OCI-LY1 (cell line): ENCODE measurements around the gene MTHFSD.

Source experiments
- H2AFZ ChIP-seq: fragments of 200-600 bp; sonication (generic), shearing (Covaris generic); 2 replicates; pipeline ENCODE4 v1.6.0; 2014; ENCODE audit warnings: antibody characterized with exemption, mild to moderate bottlenecking, low read length
- H3F3A ChIP-seq: fragments of 200-600 bp; sonication (generic), shearing (Covaris generic); 2 replicates; pipeline ENCODE4 v1.6.0; 2014; ENCODE audit warnings: mild to moderate bottlenecking, antibody characterized with exemption, low read length, moderate library complexity; ENCODE audit not compliant: insufficient read depth
- H3K27ac ChIP-seq: fragments of 200-600 bp; sonication (generic); 2 replicates; pipeline ENCODE4 v1.5.1; 2014; ENCODE audit warnings: low read length, mixed run types, mild to moderate bottlenecking, low read depth; ENCODE audit not compliant: poor library complexity, severe bottlenecking
- H3K27me3 ChIP-seq: fragments of 200-600 bp; sonication (generic); 2 replicates; pipeline ENCODE4 v1.6.0; 2014; ENCODE audit warnings: antibody characterized with exemption, mild to moderate bottlenecking, low read length, moderate library complexity; ENCODE audit not compliant: insufficient read depth
- H3K36me3 ChIP-seq: fragments of 200-600 bp; sonication (generic); 2 replicates; pipeline ENCODE4 v1.6.1; 2014; ENCODE audit warnings: mild to moderate bottlenecking, antibody characterized with exemption, low read length, moderate library complexity, mixed read lengths; ENCODE audit not compliant: insufficient read depth
- H3K4me1 ChIP-seq: fragments of 200-600 bp; sonication (generic); 2 replicates; pipeline ENCODE4 v1.5.1; 2014; ENCODE audit warnings: mild to moderate bottlenecking, low read length, moderate library complexity; ENCODE audit not compliant: insufficient read depth, severe bottlenecking
- H3K4me2 ChIP-seq: fragments of 200-600 bp; sonication (generic), shearing (Covaris generic); 2 replicates; pipeline ENCODE4 v1.6.1; 2014; ENCODE audit warnings: low read length
- H3K4me3 ChIP-seq: fragments of 200-600 bp; sonication (generic); 2 replicates; pipeline ENCODE4 v1.5.1; 2014; ENCODE audit warnings: low read length, low read depth, mild to moderate bottlenecking, mixed read lengths; ENCODE audit not compliant: poor library complexity, severe bottlenecking
- H3K79me2 ChIP-seq: fragments of 200-600 bp; shearing (Covaris generic); 2 replicates; pipeline ENCODE4 v1.6.1; 2016; ENCODE audit warnings: mixed run types, low read length, mixed read lengths; ENCODE audit not compliant: insufficient read depth
- H3K9ac ChIP-seq: fragments of 200-600 bp; sonication (generic), shearing (Covaris generic); 2 replicates; pipeline ENCODE4 v1.6.1; 2014; ENCODE audit warnings: mild to moderate bottlenecking, low read length, mixed read lengths
- H3K9me2 ChIP-seq: fragments of 200-600 bp; sonication (generic), shearing (Covaris generic); 2 replicates; pipeline ENCODE4 v1.6.1; 2014; ENCODE audit warnings: low read depth, mild to moderate bottlenecking, low read length, mixed read lengths
- H3K9me3 ChIP-seq: fragments of 200-600 bp; shearing (Covaris generic); 2 replicates; pipeline ENCODE4 v1.6.1; 2014; ENCODE audit warnings: low read length, mixed read lengths
- H4K20me1 ChIP-seq: fragments of 200-600 bp; sonication (generic), shearing (Covaris generic); 2 replicates; pipeline ENCODE4 v1.6.0; 2016; ENCODE audit warnings: mild to moderate bottlenecking, low read length; ENCODE audit not compliant: insufficient read depth
- EZH2 ChIP-seq: fragments of 200-600 bp; sonication (generic), shearing (Covaris generic); IDR thresholded peaks from 2 replicates; pipeline ENCODE4 v1.8.0; 2017; ENCODE audit warnings: borderline replicate concordance, mixed run types, mild to moderate bottlenecking, antibody characterized with exemption, low read length, moderate library complexity, mixed read lengths
- TF ChIP-seq, protein P1 (sequence below): fragments of 200-600 bp; sonication (generic), shearing (Covaris generic); IDR thresholded peaks from 2 replicates; pipeline ENCODE4 v1.5.1; 2017; ENCODE audit warnings: mild to moderate bottlenecking, antibody characterized with exemption, low read length, moderate library complexity, mixed read lengths

MTHFSD gene

DNA sequence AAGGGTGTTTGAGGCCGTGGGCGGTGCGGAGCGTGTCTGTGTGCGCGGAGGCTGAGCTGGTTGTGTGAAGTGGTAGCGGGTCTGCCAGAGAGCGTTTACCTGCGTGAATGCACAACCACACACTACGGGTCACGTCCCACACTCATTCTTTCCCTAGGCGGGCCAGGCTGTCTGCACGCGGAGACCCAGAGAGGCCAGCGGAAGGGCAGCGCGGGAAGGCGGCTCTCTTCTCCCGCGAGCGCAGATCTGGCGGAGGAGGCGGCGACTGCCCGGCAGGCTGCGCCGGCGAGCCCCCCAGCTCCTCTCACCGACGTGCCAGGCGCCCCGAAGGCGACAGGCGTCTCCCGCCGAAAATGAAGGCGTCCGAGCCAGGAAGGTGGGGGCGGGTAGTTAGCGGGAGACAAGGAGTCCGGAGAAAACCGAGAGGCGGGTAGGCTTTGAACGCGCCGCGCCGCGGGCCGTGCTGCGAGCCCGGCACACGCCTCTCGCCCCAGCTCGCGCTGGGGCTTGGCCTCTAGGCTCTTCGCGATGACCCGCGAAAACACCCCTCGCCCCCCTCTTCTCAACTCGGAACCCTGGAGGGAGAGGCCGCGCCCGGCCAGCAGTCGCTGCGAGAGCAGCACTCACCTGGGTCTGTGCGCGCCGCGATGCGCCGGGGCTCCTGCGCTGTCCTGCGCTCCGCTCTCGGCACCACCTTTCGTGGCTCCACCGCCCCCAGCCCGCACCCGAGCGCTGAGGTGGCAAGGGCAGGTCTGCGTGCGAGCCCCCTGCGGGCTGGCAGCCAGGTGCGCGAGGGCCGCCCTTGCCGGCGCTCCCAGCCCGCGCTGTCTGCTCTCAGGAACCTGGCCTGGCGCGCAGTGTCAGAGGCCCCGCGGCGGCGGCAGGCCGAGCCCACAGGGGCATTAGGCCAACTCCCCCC, 46.7 kb downstream of the MTHFSD start:
- Histone ChIP-seq H3K9ac (no peak overlapping the region), H3K27me3 (no peaks in the 10 kb centered on the region), H3K4me1 (no peaks in the 10 kb centered on the region), H3K4me3 (no peak overlapping the region), H3K9me2 (no peaks in the 10 kb centered on the region), H4K20me1 (no peaks in the 10 kb centered on the region), H2AFZ (no peak overlapping the region), H3K27ac (no peak overlapping the region), H3K4me2 (no peak overlapping the region), H3K9me3 (no peaks in the 10 kb centered on the region), H3K79me2 (no peaks in the 10 kb centered on the region), H3K36me3 (no peaks in the 10 kb centered on the region), H3F3A (no peaks in the 10 kb centered on the region)
- TF ChIP-seq EZH2 = no peak

DNA sequence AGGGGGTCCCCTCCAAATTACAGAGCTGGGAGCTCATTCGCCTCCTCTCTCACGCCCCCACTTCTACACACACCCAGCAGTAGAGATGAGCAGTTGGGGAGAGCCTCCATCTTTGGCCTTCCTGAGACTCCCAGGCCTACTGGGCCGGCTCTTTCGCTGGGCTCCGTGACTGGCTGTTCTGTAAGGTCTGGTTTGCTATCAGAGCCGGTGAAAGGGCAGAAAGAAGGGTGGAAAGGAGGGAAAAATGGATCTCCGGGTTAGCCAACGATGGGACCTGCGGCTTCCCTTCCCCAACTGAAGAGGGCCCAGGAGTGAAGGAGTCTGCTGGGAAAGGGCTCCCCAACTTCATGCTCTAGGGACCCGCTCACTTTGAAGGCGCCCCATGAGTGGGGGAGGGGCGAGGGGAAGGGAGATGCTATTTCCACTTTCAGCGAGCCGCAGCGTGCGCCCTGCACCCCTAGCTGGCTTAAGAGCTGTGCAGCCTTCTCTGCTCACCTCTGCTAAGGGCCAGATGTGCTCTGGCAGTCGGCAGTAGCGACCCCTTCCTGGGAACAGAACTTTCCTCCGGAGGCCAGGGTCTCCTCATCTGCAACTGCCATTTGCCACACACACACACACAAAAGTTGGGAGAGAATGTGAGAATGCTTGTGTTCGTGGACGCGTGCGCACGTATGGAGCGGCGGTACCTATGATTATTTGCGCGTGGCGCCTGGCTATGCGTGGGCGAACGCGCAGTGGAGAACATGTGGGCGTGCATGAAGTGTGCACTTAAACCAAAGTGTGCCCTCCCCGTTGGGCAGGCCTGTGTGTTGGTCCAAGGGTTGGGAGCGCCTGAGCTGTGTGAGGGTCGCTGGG, 47.6 kb downstream of the MTHFSD start:
- Histone ChIP-seq H3K9ac (no peak overlapping the region), H3K27ac (no peak overlapping the region), H3F3A (no peaks in the 10 kb centered on the region), H3K4me3 (no peak overlapping the region), H3K79me2 (no peaks in the 10 kb centered on the region), H3K9me2 (no peaks in the 10 kb centered on the region), H3K9me3 (no peaks in the 10 kb centered on the region), H4K20me1 (no peaks in the 10 kb centered on the region), H3K4me1 (no peaks in the 10 kb centered on the region), H3K4me2 (no peak overlapping the region), H2AFZ (no peak overlapping the region), H3K36me3 (no peaks in the 10 kb centered on the region), H3K27me3 (no peaks in the 10 kb centered on the region)
- TF ChIP-seq EZH2 = no peak
- TF ChIP-seq, protein P1, sequence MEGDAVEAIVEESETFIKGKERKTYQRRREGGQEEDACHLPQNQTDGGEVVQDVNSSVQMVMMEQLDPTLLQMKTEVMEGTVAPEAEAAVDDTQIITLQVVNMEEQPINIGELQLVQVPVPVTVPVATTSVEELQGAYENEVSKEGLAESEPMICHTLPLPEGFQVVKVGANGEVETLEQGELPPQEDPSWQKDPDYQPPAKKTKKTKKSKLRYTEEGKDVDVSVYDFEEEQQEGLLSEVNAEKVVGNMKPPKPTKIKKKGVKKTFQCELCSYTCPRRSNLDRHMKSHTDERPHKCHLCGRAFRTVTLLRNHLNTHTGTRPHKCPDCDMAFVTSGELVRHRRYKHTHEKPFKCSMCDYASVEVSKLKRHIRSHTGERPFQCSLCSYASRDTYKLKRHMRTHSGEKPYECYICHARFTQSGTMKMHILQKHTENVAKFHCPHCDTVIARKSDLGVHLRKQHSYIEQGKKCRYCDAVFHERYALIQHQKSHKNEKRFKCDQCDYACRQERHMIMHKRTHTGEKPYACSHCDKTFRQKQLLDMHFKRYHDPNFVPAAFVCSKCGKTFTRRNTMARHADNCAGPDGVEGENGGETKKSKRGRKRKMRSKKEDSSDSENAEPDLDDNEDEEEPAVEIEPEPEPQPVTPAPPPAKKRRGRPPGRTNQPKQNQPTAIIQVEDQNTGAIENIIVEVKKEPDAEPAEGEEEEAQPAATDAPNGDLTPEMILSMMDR = no peak

DNA sequence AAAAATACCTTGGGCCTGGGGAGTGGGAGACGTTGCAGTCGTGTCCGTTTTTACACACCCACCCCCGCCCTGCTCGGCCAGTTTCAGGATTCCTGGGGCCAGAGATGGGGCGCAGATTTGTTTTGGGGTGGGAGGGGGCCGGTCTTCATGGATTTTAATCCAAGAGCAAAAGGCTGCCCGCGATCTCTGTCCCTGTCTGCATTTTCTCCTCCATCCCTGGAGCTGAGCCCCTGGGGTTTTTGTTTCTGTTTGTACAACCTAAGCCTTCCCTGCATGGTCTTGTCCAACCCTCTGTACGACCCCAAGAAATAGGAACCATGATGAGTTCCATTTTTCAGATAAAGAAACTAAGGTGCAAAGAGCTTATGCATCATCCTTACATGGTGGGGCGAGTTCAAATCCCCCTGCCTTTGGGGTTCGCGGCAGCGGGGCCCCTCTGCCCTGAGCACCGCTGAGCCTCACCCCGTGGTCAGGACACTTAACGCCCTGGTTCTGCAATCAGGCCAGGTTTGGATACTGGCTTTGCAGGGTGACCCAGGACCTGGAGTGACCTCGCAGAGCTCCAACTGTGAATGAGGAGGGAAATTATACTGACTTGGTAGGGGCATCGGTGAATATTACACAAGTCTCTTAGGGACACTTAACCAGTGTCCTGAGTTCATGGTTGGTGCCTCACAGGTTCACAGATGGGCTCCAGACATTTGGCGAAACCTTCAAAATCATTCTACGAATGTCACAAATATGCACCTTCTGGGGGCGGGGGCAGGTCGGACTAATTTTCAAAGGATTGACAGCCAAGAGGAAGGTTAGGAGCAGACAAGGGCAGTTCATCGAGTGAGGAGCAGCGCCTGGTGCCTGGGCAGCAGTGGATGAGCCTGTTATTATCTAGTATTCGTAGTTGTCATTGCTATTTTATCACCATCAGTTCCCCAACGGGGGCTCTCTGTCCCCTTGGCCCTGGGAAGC, 48.9 kb downstream of the MTHFSD start:
- Histone ChIP-seq H3K36me3 (no peaks in the 10 kb centered on the region), H3K9ac (no peak overlapping the region), H4K20me1 (no peaks in the 10 kb centered on the region), H3K4me3 (no peak overlapping the region), H3K27me3 (no peaks in the 10 kb centered on the region), H3K4me1 (no peaks in the 10 kb centered on the region), H3K4me2 (no peak overlapping the region), H3K27ac (no peak overlapping the region), H3K79me2 (no peaks in the 10 kb centered on the region), H2AFZ (no peak overlapping the region), H3F3A (no peaks in the 10 kb centered on the region), H3K9me3 (no peaks in the 10 kb centered on the region), H3K9me2 (no peaks in the 10 kb centered on the region)
- TF ChIP-seq, protein P1 = no peak
- no peak for TF ChIP-seq EZH2
